ENCODE data around the gene TBX5.

DNA sequence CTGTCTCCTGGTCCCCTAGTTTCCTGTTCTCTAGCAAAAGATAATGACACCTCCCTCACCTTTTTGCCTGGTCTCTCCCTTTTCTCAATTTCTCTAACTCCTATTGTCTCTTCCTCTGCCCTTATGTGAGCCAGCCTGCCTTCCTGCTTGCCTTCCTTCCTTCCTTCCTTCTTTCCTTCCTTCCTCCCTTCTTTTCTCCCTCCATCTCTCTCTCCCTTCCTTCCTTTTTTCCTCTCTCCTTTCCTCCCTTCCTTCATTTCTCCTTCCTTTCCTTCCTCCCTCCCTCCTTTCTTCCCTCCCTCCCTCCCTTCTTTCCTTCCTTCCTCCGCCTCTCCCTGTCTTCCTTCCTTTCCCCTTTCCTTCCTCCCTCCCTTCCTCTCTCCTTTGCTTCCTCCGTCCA is 45.7 kb upstream of the TBX5 start:
- no peak for TF ChIP-seq EP300 (IDR thresholded peaks at IDR 0.05)
- TF ChIP-seq, protein P1, sequence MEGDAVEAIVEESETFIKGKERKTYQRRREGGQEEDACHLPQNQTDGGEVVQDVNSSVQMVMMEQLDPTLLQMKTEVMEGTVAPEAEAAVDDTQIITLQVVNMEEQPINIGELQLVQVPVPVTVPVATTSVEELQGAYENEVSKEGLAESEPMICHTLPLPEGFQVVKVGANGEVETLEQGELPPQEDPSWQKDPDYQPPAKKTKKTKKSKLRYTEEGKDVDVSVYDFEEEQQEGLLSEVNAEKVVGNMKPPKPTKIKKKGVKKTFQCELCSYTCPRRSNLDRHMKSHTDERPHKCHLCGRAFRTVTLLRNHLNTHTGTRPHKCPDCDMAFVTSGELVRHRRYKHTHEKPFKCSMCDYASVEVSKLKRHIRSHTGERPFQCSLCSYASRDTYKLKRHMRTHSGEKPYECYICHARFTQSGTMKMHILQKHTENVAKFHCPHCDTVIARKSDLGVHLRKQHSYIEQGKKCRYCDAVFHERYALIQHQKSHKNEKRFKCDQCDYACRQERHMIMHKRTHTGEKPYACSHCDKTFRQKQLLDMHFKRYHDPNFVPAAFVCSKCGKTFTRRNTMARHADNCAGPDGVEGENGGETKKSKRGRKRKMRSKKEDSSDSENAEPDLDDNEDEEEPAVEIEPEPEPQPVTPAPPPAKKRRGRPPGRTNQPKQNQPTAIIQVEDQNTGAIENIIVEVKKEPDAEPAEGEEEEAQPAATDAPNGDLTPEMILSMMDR (IDR thresholded peaks at IDR 0.05), result no peak
- no peak for TF ChIP-seq POLR2AphosphoS5 (IDR thresholded peaks at IDR 0.05)
- TF ChIP-seq POLR2A (IDR thresholded peaks at IDR 0.05), result no peak
